ENCODE results near the gene PDE6G. TPM values are rescaled to one million over a fixed set of nuclear protein-coding genes. Genes with fewer than 3 reads are reported as not detected.
"Not testable (repeated sequence)": the region's sequence is repeated elsewhere in the genome, so short reads cannot be mapped to it uniquely, and the experiment has no call there.

The PDE6G gene
- total RNA-seq, 4 donors from 2014 or later = 0.62 TPM; not detected in 3

DNA sequence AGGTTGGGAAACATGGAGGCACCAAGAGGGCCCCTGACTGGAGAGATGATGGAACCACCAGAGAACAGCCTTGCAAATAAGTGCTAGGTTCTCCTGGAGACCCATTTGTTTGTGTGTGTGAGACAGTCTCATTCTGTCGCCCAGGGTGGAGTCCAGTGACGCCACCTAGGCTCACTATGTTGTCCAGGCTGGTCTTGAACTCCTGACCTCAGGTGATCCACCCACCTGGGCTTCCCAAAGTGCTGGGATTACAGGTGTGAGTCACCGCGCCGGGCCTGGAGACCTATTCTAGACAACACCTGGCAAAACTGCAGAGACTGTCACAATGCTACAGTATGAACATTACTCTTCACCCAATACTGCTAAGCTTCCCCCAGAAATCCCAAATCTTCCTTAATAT lies 20.9 kb downstream of the PDE6G start:
- ATAC-seq = no peak
- Histone ChIP-seq H3K27ac (peak overlapping the region in 1 of 4 donors; percentile 90), H3K36me3 (no peaks in the 10 kb centered on the region), H3K4me1 (peaks cover 3 to 43% (median 13%) of the 10 kb centered on the region in 3 donors), H3K9me3 (no peaks in the 10 kb centered on the region), H3K27me3 (no peaks in the 10 kb centered on the region), H3K4me3 (peak overlapping the region in 1 of 2 donors; percentile 75)
- 100% methylated on average over 2 of the region's 5 CpGs; no CpG with 5 or more reads in 1 of the 2 donors for WGBS, 2 donors (ENCODE audit: low coverage in 1 of 2)
- TF ChIP-seq, protein P1, sequence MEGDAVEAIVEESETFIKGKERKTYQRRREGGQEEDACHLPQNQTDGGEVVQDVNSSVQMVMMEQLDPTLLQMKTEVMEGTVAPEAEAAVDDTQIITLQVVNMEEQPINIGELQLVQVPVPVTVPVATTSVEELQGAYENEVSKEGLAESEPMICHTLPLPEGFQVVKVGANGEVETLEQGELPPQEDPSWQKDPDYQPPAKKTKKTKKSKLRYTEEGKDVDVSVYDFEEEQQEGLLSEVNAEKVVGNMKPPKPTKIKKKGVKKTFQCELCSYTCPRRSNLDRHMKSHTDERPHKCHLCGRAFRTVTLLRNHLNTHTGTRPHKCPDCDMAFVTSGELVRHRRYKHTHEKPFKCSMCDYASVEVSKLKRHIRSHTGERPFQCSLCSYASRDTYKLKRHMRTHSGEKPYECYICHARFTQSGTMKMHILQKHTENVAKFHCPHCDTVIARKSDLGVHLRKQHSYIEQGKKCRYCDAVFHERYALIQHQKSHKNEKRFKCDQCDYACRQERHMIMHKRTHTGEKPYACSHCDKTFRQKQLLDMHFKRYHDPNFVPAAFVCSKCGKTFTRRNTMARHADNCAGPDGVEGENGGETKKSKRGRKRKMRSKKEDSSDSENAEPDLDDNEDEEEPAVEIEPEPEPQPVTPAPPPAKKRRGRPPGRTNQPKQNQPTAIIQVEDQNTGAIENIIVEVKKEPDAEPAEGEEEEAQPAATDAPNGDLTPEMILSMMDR (IDR thresholded peaks at IDR 0.05) = no peak
- TF ChIP-seq EP300 (IDR thresholded peaks at IDR 0.05) (no peak), POLR2AphosphoS5 (IDR thresholded peaks at IDR 0.05) (no peak), POLR2A (IDR thresholded peaks at IDR 0.05) (no peak)

DNA sequence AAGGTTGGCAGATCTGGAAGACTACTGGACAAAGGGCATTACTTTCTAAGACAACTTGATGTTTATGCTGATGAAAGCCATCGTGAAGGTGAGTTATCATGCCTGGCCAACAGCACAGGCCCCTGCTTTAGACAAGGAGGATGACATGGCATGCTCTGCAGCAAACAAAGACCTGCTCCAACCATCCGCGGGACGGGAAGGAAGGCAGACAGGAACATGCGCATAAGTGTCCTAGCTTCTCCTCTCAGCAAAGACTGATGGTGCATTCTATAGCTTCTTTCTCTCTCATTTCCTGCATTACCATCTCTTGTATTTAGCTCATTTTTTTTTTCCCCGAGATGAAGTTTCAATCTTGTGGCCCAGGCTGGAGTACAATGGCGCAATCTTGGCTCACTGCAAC lies 24.9 kb downstream of the PDE6G start:
- WGBS, 2 donors (ENCODE audit: low coverage in 1 of 2) = 83 to 94% methylated on average over 1 to 7 of the region's 7 CpGs
- no peaks in the 10 kb centered on the region for H3K27me3 ChIP-seq
- H3K4me1 ChIP-seq = peaks cover 3 to 35% (median 10%) of the 10 kb centered on the region in 3 donors
- no peak overlapping the region for H3K27ac ChIP-seq
- no peaks in the 10 kb centered on the region for H3K9me3 ChIP-seq
- no peak overlapping the region for H3K4me3 ChIP-seq
- no peak for ATAC-seq
- TF ChIP-seq POLR2A (IDR thresholded peaks at IDR 0.05) (no peak), POLR2AphosphoS5 (IDR thresholded peaks at IDR 0.05) (no peak), EP300 (IDR thresholded peaks at IDR 0.05) (no peak)
- TF ChIP-seq, protein P1 (IDR thresholded peaks at IDR 0.05) = no peak
- peaks cover 0 to 34% of the 10 kb centered on the region in 2 donors for H3K36me3 ChIP-seq

DNA sequence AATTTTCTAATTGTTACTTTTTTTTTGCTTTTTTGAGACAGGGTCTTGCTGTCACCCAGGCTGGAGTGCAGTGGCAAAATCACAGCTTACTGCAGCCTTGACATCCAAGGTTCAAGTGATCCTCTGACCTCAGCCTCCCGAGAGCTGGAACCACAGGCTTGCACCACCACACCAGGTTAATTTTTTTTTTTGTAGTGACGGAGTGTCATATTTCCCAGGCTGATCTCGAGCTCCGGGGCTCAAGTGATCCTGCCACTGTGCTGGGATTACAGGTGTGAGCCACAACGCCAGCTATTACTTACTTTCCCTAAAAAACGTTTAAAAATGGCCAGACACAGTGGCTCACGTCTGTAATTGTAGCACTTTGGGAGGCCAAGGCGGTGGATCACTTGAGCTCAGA lies 26.1 kb downstream of the PDE6G start:
- no peak overlapping the region for H3K27ac ChIP-seq
- WGBS, 2 donors (ENCODE audit: low coverage in 1 of 2) = 40 to 82% methylated on average over 1 to 8 of the region's 8 CpGs
- H3K27me3 ChIP-seq = no peaks in the 10 kb centered on the region
- H3K9me3 ChIP-seq = no peaks in the 10 kb centered on the region
- peaks cover 0 to 23% (median 2%) of the 10 kb centered on the region in 3 donors for H3K4me1 ChIP-seq
- H3K36me3 ChIP-seq = peaks cover 0 to 46% of the 10 kb centered on the region in 2 donors
- H3K4me3 ChIP-seq = no peak overlapping the region
- ATAC-seq = no peak
- TF ChIP-seq, protein P1 (IDR thresholded peaks at IDR 0.05) = no peak
- no peak for TF ChIP-seq EP300 (IDR thresholded peaks at IDR 0.05)
- no peak for TF ChIP-seq POLR2AphosphoS5 (IDR thresholded peaks at IDR 0.05)
- TF ChIP-seq POLR2A (IDR thresholded peaks at IDR 0.05) = no peak

DNA sequence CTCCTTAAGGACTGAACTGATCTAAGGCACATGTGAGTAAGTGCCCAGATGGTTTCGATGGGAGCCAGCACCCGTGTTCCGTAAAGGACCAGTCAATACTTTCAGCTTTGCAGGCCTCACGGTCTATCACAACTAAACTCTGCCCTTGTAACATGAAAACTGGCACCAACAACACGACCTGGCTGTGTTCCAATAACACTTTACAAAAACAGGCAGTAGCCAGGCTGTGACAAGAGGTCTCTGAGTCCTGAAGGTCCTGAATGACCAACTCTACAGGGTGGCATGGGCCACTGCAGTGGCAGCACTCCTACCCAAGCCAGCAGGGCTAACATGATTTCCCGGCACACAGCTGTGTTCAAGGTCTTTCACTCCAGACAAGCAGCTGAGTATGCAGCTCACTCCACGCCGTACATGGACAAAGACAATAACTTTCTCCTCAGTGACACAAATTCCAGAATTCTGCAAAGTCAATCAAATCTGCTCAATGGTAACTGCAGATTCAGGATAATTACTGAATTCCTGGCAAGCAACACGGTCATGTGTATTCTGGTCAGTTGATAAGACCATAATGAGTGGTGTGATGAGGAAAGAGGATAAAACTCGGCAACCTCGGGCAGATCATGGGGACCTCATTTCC lies 34.7 kb downstream of the PDE6G start:
- Histone ChIP-seq H3K4me3 (no peak overlapping the region), H3K9me3 (no peaks in the 10 kb centered on the region), H3K4me1 (peaks cover 0 to 6% (median 0%) of the 10 kb centered on the region in 3 donors), H3K27me3 (no peaks in the 10 kb centered on the region), H3K27ac (no peak overlapping the region), H3K36me3 (peaks cover 0 to 95% of the 10 kb centered on the region in 2 donors)
- no peak for TF ChIP-seq POLR2A (IDR thresholded peaks at IDR 0.05)
- no peak for TF ChIP-seq POLR2AphosphoS5 (IDR thresholded peaks at IDR 0.05)
- TF ChIP-seq, protein P1 (IDR thresholded peaks at IDR 0.05) = no peak
- WGBS, 2 donors (ENCODE audit: low coverage in 1 of 2) = 64 to 65% methylated on average over 4 to 7 of the region's 11 CpGs
- no peak for ATAC-seq

DNA sequence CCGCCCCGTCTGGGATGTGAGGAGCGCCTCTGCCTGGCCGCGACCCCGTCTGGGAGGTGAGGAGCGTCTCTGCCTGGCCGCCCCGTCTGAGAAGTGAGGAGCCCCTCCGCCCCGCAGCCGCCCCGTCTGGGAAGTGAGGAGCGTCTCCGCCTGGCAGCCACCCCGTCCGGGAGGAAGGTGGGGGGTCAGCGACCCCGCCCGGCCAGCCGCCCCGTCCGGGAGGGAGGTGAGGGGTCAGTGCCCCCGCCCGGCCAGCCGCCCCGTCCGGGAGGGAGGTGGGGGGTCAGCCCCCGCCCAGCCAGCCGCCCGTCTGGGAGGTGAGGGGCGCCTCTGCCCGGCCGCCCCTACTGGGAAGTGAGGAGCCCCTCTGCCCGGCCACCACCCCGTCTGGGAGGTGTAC lies 38.0 kb downstream of the PDE6G start:
- not testable (repeated sequence) for H3K27me3 ChIP-seq, H3K9me3 ChIP-seq, H3K27ac ChIP-seq, H3K4me3 ChIP-seq, ATAC-seq
- WGBS, 2 donors (ENCODE audit: low coverage in 1 of 2) = no CpG with 5 or more reads among the region's 36 CpGs
- Histone ChIP-seq H3K36me3 (peaks cover 0 to 88% of the 10 kb centered on the region in 2 donors), H3K4me1 (peaks cover 0 to 32% (median 5%) of the 10 kb centered on the region in 3 donors)
